GM21723 (cell line): ENCODE data around the gene UNC5A.

Source experiments
- ATAC-seq: cut with Tn5 transposase; IDR thresholded peaks from one replicate; pipeline ENCODE4 v1.9.1; 2021; ENCODE audit warnings: mild to moderate bottlenecking, moderate library complexity; ENCODE audit not compliant: unreplicated experiment

UNC5A gene

DNA sequence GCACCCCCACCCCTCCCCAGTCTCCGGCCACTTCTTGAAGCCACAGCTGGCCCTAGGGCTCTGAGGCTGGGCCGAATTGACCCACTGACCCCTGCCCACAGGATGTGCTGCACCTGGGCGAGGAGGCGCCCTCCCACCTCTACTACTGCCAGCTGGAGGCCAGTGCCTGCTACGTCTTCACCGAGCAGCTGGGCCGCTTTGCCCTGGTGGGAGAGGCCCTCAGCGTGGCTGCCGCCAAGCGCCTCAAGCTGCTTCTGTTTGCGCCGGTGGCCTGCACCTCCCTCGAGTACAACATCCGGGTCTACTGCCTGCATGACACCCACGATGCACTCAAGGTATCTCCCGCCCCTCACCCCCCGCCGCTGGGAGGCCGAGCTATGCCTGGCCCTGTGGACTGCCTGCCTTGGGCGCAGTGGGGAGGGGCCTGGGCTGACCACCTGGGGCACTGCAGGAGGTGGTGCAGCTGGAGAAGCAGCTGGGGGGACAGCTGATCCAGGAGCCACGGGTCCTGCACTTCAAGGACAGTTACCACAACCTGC is 67.5 kb downstream of the UNC5A start:
- ATAC-seq: no peak

DNA sequence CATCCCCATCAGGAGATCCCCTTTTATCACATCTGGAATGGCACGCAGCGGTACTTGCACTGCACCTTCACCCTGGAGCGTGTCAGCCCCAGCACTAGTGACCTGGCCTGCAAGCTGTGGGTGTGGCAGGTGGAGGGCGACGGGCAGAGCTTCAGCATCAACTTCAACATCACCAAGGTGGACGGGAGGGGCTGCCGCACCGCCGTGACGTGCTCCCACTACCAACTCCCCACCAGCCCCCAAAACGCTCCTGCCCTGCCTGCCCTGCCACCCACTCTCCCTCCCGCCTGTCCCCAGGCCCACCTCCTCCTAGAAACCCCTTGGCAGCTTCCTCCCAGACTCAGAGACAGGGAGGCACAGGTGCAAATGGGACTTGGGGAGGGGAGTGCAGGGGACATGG is 68.1 kb downstream of the UNC5A start:
- no peak for ATAC-seq

GRCh38 chr5:176878906-176879662 is 68.7 kb downstream of the UNC5A start:
- ATAC-seq: no peak

GRCh38 chr5:176879663-176880361 is 69.5 kb downstream of the UNC5A start:
- ATAC-seq: no peak

DNA sequence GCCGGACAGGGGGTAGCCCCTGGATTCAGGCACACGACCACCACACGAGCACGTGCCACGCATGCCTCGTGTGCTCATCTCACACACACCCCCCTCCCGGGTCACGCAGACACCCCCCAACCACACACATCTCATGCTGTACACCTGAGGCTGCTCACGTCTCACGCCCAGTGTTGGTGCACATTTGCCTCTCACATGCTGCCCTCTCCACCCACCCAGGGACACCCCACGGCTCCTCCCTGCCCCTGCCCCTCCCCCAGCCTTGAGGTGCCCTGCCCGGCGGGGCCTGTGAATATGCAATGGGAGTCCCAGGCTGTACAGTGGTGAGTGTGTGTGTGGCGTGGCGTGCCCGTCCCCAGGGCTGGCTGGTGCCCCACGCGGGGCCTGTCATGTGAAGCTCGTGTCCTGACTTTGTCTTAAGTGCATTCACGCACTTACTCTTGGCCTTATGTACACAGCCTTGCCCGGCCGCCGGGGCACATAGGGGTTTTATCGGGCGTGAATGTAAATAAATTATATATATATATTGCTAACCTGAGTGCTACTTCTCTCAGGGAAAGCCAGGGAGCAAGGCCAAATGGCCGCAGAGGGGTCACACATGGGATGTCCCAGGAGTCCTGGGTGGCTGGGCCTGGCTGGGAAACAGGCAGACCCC is 70.1 kb downstream of the UNC5A start:
- ATAC-seq: no peak

DNA sequence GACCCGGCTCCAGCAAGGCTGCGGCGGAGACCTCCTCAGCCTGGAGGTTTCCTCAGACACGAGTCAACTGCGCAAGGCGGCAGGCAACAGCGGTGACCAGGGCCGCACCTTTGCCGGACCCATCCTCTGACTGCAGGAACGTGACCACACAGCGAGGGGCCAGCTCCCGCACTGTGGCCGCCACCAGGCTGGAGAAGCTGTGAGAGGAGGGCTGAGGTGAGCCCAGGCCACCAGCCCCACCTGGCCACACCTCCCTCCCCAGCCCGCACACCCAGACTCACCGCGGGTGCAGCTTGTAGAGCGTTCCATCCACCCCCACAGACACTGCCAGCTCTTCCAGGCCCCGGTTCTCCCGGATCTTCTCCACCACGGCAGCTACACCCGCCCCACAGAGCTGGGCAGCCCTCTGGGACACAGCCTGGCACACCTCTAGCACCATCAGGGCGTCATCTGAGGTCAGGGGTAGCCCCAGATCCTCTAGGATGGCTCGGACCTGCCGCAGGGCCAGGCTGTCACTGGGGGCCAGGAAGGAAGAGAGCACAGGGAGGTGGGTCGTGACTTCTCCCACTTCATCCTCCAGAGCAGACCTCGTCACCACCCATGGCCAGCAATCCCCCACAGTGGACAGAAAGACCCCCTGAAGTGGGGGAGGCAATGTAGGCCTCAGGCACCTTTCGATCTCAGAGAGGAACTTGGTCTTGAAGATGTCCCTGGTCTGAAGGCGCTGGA is 70.8 kb downstream of the UNC5A start:
- ATAC-seq: no peak

- no peak for ATAC-seq
These were observed 71.6 kb downstream of the UNC5A start for GRCh38 chr5:176881816-176882566.

- ATAC-seq: no peak
These were observed 72.2 kb downstream of the UNC5A start for GRCh38 chr5:176882567-176882903.

DNA sequence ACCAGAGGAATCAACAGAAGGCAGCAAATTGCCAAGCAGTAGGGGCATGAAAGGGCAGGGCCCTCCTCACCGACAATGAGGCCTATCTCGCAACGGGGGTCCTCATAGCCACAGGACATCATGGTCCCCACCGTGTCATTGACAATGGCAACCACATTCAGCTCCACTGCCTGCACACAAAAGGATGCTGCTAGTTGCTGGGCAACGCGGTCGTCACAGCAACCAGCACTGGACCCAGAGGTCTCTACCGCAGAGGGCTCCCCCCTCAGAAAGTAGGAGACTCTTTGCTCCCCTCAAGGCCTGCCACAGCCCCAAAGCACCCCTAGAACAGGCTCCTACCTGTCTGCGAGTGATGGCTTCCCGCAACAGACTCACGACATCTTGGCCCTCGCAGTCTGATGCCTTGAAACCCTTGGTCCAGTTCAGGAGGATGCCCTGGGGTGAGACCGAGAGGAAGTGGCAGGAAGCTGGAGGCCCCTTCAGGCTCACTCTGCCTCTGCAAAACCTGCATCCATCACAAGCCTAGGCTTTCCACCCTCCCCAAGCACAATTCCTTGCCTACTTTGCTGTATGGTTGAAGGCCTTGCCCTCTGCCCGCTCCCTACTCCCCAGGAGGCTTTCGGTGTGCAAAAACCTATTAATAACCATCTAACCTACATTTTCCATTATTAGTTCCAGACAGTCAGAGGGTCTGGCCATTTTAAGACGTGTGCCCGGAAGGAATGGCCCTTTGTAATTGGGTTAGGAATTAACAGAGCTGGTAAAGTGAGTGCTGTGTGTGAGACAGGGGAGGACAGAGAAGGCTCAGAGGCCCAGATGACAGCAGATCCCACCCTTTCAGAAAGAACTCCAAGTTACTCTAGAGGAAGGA is 73.6 kb downstream of the UNC5A start:
- ATAC-seq: no peak

DNA sequence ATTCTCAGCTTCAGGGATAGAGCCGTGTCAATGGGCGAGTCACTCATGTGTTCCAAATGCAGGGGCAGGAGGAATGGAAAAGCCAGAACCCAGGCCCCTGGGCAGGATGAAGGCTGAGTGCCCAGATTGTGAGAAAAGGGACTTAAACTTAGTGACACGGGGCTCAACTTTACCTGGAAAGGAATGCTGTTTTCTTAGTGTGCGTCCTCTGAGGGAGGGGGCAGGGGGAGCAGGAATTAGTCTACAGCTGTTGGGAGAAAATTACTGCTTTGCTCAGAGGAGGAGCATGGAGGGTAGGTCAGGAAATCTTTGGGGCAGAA is 74.2 kb downstream of the UNC5A start:
- no peak for ATAC-seq

GRCh38 chr5:176886336-176887251 is 76.2 kb downstream of the UNC5A start:
- no peak for ATAC-seq

- ATAC-seq: no peak
These were observed 77.0 kb downstream of the UNC5A start for GRCh38 chr5:176887252-176887849.

DNA sequence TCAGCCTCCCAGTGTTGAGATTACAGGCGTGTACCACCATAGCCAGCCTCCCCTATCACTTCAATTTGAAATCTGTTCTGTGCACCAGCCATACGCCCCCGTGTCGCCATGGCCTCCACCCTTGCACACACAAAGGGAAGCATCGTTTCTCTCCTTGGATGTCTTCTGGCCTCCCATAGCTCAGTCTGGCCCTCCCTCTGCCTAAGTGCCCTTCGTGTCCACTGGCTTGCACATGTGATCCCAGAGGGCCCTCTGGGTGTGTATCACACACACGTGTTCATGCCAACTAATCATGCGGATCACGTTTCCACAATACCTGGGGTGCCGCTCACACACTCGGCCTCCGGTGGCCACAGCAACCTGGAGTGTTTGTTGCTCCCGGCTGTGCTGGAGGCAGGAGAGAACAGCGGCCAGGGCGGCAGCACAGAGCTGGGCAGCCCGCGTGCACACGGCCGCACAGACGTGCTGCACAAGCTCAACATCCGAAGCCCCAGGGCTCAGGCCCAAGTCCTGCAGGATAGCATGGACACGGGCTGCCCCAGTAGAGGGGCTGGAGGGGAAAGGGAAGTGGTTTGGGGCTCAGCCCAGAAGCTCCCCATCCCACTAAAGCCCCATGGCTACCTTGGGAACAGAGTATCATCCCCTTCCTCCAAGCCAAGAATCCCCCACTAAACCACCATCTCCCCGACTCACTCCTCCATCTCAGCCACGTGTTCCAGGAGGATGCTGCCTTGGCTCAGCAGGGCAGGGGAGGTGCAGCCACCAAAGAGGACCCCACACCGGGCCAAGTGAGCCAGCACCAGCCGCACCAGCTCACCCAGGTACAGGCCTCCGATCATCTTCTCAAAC is 77.9 kb downstream of the UNC5A start:
- no peak for ATAC-seq

DNA sequence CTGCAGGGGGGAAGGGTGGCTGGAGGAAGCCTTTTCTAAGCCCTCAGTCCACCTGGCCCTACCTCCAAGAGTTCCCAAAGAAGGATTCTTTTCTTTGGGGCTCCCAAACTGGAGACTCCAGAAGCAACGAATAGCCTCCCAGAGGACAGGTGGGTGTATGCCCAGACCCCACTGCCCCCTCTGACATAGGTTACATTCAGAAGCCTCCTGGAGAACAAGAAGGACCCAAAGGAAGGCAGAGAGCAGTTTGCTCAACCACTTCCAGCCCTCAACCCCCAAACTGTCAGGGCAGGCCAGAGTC is 78.5 kb downstream of the UNC5A start:
- no peak for ATAC-seq

GRCh38 chr5:176889321-176890280 is 79.2 kb downstream of the UNC5A start:
- ATAC-seq: no peak
